B cell (primary cell): ENCODE data around the gene APOL2. TPM values are rescaled to one million over a fixed set of nuclear protein-coding genes. Genes with fewer than 3 reads are reported as not detected.

Experiments
- ATAC-seq: fragments of 200-7000 bp; cut with Tn5 transposase; one replicate; pipeline ENCODE4 v1.10.0; 2021; ENCODE audit warnings: low read depth, mild to moderate bottlenecking, moderate number of reproducible peaks, moderate library complexity
- CTCF ChIA-PET: fragments of 350-600 bp; sonication (Branson Sonifier 250); formaldehyde crosslinking; loops from one replicate; lab custom pipeline; 2021; ENCODE audit warnings: antibody characterized with exemption, inconsistent platforms; lab: Charles Lee
- POLR2A ChIA-PET: fragments of 350-600 bp; sonication (Branson Sonifier 250); formaldehyde crosslinking; loops from one replicate; lab custom pipeline; 2021; ENCODE audit warnings: antibody characterized with exemption; lab: Charles Lee
- DNase-seq: peaks from one replicate; pipeline ENCODE4 v3.0.0; 2013
- H2AFZ ChIP-seq: 2 replicates; pipeline ENCODE4 v1.6.1; 2012; ENCODE audit warnings: mild to moderate bottlenecking, low read depth, low read length; ENCODE audit not compliant: insufficient read depth, poor library complexity, severe bottlenecking
- H3K27ac ChIP-seq, 2 donors: 1 replicate in 1 of 2; 2 replicates in 1 of 2; pipeline ENCODE4 v1.5.1; 2012 to 2013; ENCODE audit warnings: low read length in 2 of 2, mild to moderate bottlenecking in 2 of 2, moderate library complexity in 1 of 2
- H3K27me3 ChIP-seq, 4 experiments: fragments of 200-600 bp in 1 of 4; sonication (generic) in 1 of 4; replicated peaks in 1 of 4; 1 replicate in 2 of 4; 2 replicates in 2 of 4; pipeline versions ENCODE4 v1.6.1 to v1.7.0; 2013 to 2016; ENCODE audit warnings: low read length in 3 of 4, mild to moderate bottlenecking in 2 of 4, mixed read lengths in 1 of 4, moderate library complexity in 1 of 4; ENCODE audit not compliant: insufficient read depth in 4 of 4, control insufficient read depth in 3 of 4; ENCODE audit errors: control extremely low read depth in 1 of 4
- H3K36me3 ChIP-seq, 2 experiments: replicated peaks in 1 of 2; 1 replicate in 1 of 2; 2 replicates in 1 of 2; pipeline versions ENCODE4 v1.6.1 to v1.7.1; 2013; ENCODE audit warnings: low read length in 1 of 2; ENCODE audit not compliant: insufficient read depth in 2 of 2, control insufficient read depth in 1 of 2; ENCODE audit errors: control extremely low read depth in 1 of 2, extremely low read depth in 1 of 2
- H3K4me1 ChIP-seq, 2 donors: fragments of 200-600 bp in 1 of 2; sonication (generic) in 1 of 2; 1 replicate in 1 of 2; 2 replicates in 1 of 2; pipeline versions ENCODE4 v1.5.1 to v1.6.1; 2013 to 2017; ENCODE audit warnings: low read length in 2 of 2; ENCODE audit not compliant: control insufficient read depth in 2 of 2, insufficient read depth in 2 of 2
- H3K4me2 ChIP-seq: replicated peaks from 2 replicates; pipeline ENCODE3; 2012; ENCODE audit warnings: mild to moderate bottlenecking, low read depth, low read length; ENCODE audit not compliant: poor library complexity, severe bottlenecking
- H3K4me3 ChIP-seq, 5 experiments: fragments of 200-600 bp in 1 of 5; sonication (generic) in 1 of 5; 1 replicate in 3 of 5; 2 replicates in 2 of 5; pipeline versions ENCODE4 v1.5.1 to v1.7.0; 2011 to 2016; ENCODE audit warnings: low read length in 4 of 5, mild to moderate bottlenecking in 4 of 5, low read depth in 2 of 5, control low read depth in 1 of 5, moderate library complexity in 1 of 5; ENCODE audit not compliant: insufficient read depth in 1 of 5; ENCODE audit errors: control extremely low read depth in 1 of 5, extremely low read depth in 1 of 5
- H3K79me2 ChIP-seq: fragments of 200-600 bp; sonication (generic); one replicate; pipeline ENCODE4 v1.6.0; 2016; ENCODE audit warnings: low read length; ENCODE audit not compliant: control insufficient read depth, insufficient read depth
- H3K9ac ChIP-seq: fragments of 200-600 bp; sonication (generic); 2 replicates; pipeline ENCODE4 v1.6.1; 2017; ENCODE audit warnings: mild to moderate bottlenecking, low read length, moderate library complexity
- H3K9me3 ChIP-seq, 3 donors: one replicate each; pipeline versions ENCODE4 v1.6.1 to v1.7.1; 2013; ENCODE audit warnings: low read length in 2 of 3; ENCODE audit not compliant: control insufficient read depth in 2 of 3, insufficient read depth in 1 of 3; ENCODE audit errors: control extremely low read depth in 1 of 3
- H4K20me1 ChIP-seq: 2 replicates; pipeline ENCODE4 v1.6.0; 2012; ENCODE audit warnings: mild to moderate bottlenecking, low read length; ENCODE audit not compliant: insufficient read depth, control insufficient read depth, poor library complexity, severe bottlenecking
- H3K27ac Mint-ChIP-seq: one replicate; pipeline ENCODE4 v1.8.0; 2021; ENCODE audit warnings: mixed read lengths
- H3K27me3 Mint-ChIP-seq: one replicate; pipeline ENCODE4 v1.8.0; 2021; ENCODE audit warnings: mixed read lengths
- H3K4me1 Mint-ChIP-seq: one replicate; pipeline ENCODE4 v1.8.0; 2021; ENCODE audit warnings: mixed read lengths
- H3K4me3 Mint-ChIP-seq: one replicate; pipeline ENCODE4 v1.8.0; 2021; ENCODE audit warnings: mixed read lengths
- H3K9me3 Mint-ChIP-seq: one replicate; pipeline ENCODE4 v1.8.0; 2022; ENCODE audit warnings: mixed read lengths; ENCODE audit not compliant: insufficient read depth
- CTCF ChIP-seq: fragments of 200-600 bp; IDR thresholded peaks from one replicate; pipeline ENCODE4 v1.8.0; 2022; ENCODE audit warnings: antibody characterized with exemption, mild to moderate bottlenecking
- EZH2 ChIP-seq: IDR thresholded peaks from 2 replicates; pipeline ENCODE4 v1.6.1; 2012; ENCODE audit warnings: borderline replicate concordance, low read depth, mild to moderate bottlenecking, moderate library complexity, low read length; ENCODE audit not compliant: insufficient read depth, poor library complexity, severe bottlenecking
- WGBS: methylation state at CpG from one replicate; pipeline ENCODE4 v1.1.5; 2013; ENCODE audit warnings: missing lambda C conversion rate; ENCODE audit not compliant: insufficient coverage; 5-methylcytosine and 5-hydroxymethylcytosine counted together
- intact Hi-C: fragments of 100-400 bp; cut with micrococcal nuclease; formaldehyde crosslinking; loops from one replicate; pipeline ENCODE4 v1.10.0; 2022
- polyA plus RNA-seq: library from polyadenylated mRNA; depleted of rRNA; stranded (reverse); fragments of >200 nt; gene quantifications from 2 replicates; pipeline ENCODE4 v1.2.3, GENCODE V29; 2012
- total RNA-seq, 2 donors: library from RNA; stranded (reverse); fragments of 120-200 nt in 1 of 2; gene quantifications; 1 replicate in 1 of 2; 2 replicates in 1 of 2; pipeline versions ENCODE4 v1.2.3 to v1.2.4, GENCODE V29; 2013 to 2022

Gene APOL2
- total and polyA plus RNA-seq, 2 donors (not counting 1 experiment from before 2014, with no cell fraction given): 29.4 to 60.6 TPM

GRCh38 chr22:36196254-36197064, 42.9 kb downstream of the APOL2 start:
- DNase-seq: no peak
- no peaks in the 10 kb centered on the region for H3K9me3 ChIP-seq
- ChIA-PET POLR2A (no interaction called here), CTCF (interaction anchor here (1.0 to 2.3 kb wide), 5 partner anchors 44 to 290 kb away, joined by 3 to 19 read pairs (median 4); no protein-coding TSS in a partner anchor)
- Mint-ChIP-seq H3K27me3 (peaks cover 20% of the 10 kb centered on the region), H3K27ac (no peak overlapping the region), H3K4me1 (peaks cover 19% of the 10 kb centered on the region), H3K9me3 (no peaks in the 10 kb centered on the region), H3K4me3 (no peak overlapping the region)
- no peak overlapping the region for H3K4me2 ChIP-seq
- intact Hi-C loops: no loop called here
- H3K36me3 ChIP-seq: no peaks in the 10 kb centered on the region
- ATAC-seq: no peak
- H2AFZ ChIP-seq: no peak overlapping the region
- H3K4me3 ChIP-seq: no peak overlapping the region
- H3K4me1 ChIP-seq: peaks cover 7 to 16% of the 10 kb centered on the region in 2 donors
- H4K20me1 ChIP-seq: no peaks in the 10 kb centered on the region
- no peak overlapping the region for H3K9ac ChIP-seq
- WGBS: 57% methylated on average over 3 of the region's 6 CpGs
- peaks cover 0 to 13% (median 0%) of the 10 kb centered on the region in 4 experiments for H3K27me3 ChIP-seq
- no peaks in the 10 kb centered on the region for H3K79me2 ChIP-seq
- H3K27ac ChIP-seq: no peak overlapping the region
- TF ChIP-seq EZH2 (no peak), CTCF (no peak)

GRCh38 chr22:36194971-36195370, 44.4 kb downstream of the APOL2 start:
- DNase-seq (peak; percentile 47), ATAC-seq (peak; percentile 49)
- Histone ChIP-seq H3K4me2 (no peak overlapping the region), H2AFZ (no peak overlapping the region), H3K4me3 (no peak overlapping the region), H3K79me2 (no peaks in the 10 kb centered on the region), H3K4me1 (peaks cover 7 to 16% of the 10 kb centered on the region in 2 donors), H3K27ac (no peak overlapping the region), H3K27me3 (peaks cover 0 to 13% (median 0%) of the 10 kb centered on the region in 4 experiments), H3K9ac (no peak overlapping the region), H4K20me1 (no peaks in the 10 kb centered on the region), H3K36me3 (no peaks in the 10 kb centered on the region), H3K9me3 (no peaks in the 10 kb centered on the region)
- intact Hi-C loops: loop anchor here (1.0 kb wide), 1 partner anchor 82 kb away; no protein-coding TSS in a partner anchor
- Mint-ChIP-seq H3K9me3 (no peaks in the 10 kb centered on the region), H3K27ac (no peak overlapping the region), H3K4me1 (peaks cover 19% of the 10 kb centered on the region), H3K27me3 (peaks cover 13% of the 10 kb centered on the region), H3K4me3 (no peak overlapping the region)
- 53% methylated on average over 5 of the region's 5 CpGs for WGBS
- CTCF ChIA-PET: interaction anchor here (0.7 to 2.3 kb wide), 11 partner anchors 26 to 294 kb away, joined by 3 to 19 read pairs (median 6); partner anchors contain the start of gene APOL2
- POLR2A ChIA-PET: no interaction called here
- TF ChIP-seq EZH2 (no peak), CTCF (peak; percentile 58)
